ENCODE measurements around the gene PFDN4.

DNA sequence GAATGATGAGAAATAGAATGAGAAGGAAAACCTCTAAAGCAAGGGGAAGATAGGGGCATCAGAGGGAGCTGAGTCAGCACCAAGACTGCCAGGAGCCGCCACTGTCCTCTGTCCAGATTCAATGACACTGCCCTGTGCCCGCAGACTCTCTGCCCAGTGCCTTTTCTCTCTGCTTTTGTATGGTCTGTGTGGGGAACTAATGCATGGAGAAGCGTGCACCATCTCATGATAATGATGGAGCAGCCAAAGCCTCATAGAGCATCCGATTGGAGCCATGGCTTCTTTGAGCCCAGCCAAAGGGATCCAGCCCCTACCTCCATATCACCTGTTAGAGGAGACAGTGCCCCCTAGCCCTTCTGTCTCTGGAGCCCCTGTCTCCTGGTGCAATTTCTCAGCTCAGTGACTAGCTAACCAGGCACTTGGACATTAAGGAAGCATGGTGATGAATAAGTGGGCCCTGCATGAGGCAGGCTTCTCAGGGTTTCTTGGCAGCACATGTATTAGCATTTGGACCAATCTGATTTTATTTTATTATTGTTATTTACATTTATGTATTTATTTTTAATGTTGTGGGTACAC, 6.5 kb upstream of the PFDN4 start:
- TF ChIP-seq, protein P1, sequence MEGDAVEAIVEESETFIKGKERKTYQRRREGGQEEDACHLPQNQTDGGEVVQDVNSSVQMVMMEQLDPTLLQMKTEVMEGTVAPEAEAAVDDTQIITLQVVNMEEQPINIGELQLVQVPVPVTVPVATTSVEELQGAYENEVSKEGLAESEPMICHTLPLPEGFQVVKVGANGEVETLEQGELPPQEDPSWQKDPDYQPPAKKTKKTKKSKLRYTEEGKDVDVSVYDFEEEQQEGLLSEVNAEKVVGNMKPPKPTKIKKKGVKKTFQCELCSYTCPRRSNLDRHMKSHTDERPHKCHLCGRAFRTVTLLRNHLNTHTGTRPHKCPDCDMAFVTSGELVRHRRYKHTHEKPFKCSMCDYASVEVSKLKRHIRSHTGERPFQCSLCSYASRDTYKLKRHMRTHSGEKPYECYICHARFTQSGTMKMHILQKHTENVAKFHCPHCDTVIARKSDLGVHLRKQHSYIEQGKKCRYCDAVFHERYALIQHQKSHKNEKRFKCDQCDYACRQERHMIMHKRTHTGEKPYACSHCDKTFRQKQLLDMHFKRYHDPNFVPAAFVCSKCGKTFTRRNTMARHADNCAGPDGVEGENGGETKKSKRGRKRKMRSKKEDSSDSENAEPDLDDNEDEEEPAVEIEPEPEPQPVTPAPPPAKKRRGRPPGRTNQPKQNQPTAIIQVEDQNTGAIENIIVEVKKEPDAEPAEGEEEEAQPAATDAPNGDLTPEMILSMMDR (IDR thresholded peaks at IDR 0.05): no peak
- no peak for TF ChIP-seq EZH2 (IDR thresholded peaks at IDR 0.05; ENCODE audit: borderline replicate concordance, insufficient read depth, low read depth, low read length, poor library complexity, severe bottlenecking)
